Measurements from ENCODE around the gene MTNR1A.

The MTNR1A gene

DNA sequence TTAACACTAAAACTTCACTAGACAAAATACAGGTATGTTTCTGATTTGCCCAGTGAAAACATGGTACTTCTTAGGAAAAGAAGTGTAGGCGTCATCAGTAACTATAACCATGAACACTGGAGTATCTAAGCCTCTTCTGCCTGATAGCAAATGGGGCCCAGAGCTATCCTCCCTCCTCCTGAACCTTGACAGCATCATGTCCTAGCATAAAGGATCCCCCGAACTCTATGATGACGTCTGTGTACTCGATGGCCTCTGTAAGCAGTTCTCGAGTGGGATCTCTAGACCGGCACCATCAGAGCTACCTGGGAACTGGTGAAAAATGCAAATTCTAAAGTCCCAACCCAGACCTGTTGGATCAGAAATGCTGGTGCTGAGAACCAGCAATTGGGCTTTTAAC lies 36.3 kb upstream of the MTNR1A start:
- no peak for TF ChIP-seq POLR2AphosphoS5 (IDR thresholded peaks at IDR 0.05; ENCODE audit: low read depth, low read length)
- TF ChIP-seq TAF1 (IDR thresholded peaks at IDR 0.05; ENCODE audit: borderline replicate concordance, insufficient read depth, low read length) = no peak
- no peak for TF ChIP-seq FOXP2 (optimal IDR thresholded peaks at IDR 0.05; ENCODE audit: borderline replicate concordance, extremely low read depth, extremely low read length, insufficient read depth)
- TF ChIP-seq SIN3A (IDR thresholded peaks at IDR 0.05; ENCODE audit: borderline replicate concordance, insufficient read depth, low read length) = no peak
- TF ChIP-seq, protein P1, sequence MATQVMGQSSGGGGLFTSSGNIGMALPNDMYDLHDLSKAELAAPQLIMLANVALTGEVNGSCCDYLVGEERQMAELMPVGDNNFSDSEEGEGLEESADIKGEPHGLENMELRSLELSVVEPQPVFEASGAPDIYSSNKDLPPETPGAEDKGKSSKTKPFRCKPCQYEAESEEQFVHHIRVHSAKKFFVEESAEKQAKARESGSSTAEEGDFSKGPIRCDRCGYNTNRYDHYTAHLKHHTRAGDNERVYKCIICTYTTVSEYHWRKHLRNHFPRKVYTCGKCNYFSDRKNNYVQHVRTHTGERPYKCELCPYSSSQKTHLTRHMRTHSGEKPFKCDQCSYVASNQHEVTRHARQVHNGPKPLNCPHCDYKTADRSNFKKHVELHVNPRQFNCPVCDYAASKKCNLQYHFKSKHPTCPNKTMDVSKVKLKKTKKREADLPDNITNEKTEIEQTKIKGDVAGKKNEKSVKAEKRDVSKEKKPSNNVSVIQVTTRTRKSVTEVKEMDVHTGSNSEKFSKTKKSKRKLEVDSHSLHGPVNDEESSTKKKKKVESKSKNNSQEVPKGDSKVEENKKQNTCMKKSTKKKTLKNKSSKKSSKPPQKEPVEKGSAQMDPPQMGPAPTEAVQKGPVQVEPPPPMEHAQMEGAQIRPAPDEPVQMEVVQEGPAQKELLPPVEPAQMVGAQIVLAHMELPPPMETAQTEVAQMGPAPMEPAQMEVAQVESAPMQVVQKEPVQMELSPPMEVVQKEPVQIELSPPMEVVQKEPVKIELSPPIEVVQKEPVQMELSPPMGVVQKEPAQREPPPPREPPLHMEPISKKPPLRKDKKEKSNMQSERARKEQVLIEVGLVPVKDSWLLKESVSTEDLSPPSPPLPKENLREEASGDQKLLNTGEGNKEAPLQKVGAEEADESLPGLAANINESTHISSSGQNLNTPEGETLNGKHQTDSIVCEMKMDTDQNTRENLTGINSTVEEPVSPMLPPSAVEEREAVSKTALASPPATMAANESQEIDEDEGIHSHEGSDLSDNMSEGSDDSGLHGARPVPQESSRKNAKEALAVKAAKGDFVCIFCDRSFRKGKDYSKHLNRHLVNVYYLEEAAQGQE (IDR thresholded peaks at IDR 0.05; ENCODE audit: insufficient read depth in 1 of 2, low read depth in 2 of 2, low read length in 2 of 2) = no peak

DNA sequence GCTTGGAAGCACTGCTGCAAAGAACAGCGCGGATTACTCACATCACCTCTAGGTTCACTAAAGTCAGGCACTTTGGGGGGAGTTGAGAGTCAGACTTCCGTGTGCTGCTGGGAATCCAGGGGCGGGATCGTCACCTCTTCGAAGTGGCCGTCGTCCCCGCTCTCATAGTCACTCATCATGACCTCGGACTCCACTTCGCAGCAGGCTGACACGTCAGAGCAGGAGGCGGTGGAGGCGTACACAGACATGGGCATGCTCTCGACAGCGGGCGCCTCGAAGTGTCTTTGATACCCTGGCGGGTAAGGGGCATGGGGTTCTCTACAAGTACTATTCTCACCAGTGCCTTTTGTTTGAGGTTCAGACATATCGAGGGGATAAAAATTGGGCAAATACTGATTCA lies 33.1 kb upstream of the MTNR1A start:
- no peak for TF ChIP-seq SIN3A (IDR thresholded peaks at IDR 0.05; ENCODE audit: borderline replicate concordance, insufficient read depth, low read length)
- TF ChIP-seq, protein P1 (IDR thresholded peaks at IDR 0.05; ENCODE audit: insufficient read depth in 1 of 2, low read depth in 2 of 2, low read length in 2 of 2) = no peak
- no peak for TF ChIP-seq FOXP2 (optimal IDR thresholded peaks at IDR 0.05; ENCODE audit: borderline replicate concordance, extremely low read depth, extremely low read length, insufficient read depth)

DNA sequence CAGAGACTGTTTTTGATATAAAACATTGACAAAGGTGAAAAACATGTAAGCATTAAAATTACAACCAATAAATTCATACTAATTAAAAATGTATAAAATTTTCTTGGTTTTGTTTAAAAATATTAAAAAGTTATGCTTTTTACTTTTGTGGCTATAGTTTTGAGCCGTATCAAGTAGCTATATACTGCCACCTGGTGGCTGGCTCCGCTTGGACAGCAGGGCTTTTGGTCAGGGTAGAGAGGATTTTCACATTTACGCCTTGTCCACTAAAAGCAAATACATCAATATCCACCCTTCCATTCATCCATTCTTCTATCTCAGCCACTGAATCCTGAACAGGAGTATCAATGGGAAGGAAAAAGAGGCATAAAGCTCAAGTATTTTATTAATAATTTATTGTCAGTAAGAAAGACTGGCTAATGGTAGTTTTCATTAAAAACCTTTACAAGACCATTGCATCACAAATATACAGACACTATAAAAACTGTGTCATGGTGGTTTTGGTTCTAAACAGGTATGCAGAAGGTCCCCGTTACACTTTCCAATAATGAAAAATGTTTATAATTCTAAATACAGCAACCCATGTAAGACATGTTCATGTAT lies 32.1 kb upstream of the MTNR1A start:
- TF ChIP-seq FOXP2 (optimal IDR thresholded peaks at IDR 0.05; ENCODE audit: borderline replicate concordance, extremely low read depth, extremely low read length, insufficient read depth) (no peak), SIN3A (IDR thresholded peaks at IDR 0.05; ENCODE audit: borderline replicate concordance, insufficient read depth, low read length) (no peak), TAF1 (IDR thresholded peaks at IDR 0.05; ENCODE audit: borderline replicate concordance, insufficient read depth, low read length) (no peak), POLR2AphosphoS5 (IDR thresholded peaks at IDR 0.05; ENCODE audit: low read depth, low read length) (no peak)
- TF ChIP-seq, protein P1 (IDR thresholded peaks at IDR 0.05; ENCODE audit: insufficient read depth in 1 of 2, low read depth in 2 of 2, low read length in 2 of 2) = no peak

DNA sequence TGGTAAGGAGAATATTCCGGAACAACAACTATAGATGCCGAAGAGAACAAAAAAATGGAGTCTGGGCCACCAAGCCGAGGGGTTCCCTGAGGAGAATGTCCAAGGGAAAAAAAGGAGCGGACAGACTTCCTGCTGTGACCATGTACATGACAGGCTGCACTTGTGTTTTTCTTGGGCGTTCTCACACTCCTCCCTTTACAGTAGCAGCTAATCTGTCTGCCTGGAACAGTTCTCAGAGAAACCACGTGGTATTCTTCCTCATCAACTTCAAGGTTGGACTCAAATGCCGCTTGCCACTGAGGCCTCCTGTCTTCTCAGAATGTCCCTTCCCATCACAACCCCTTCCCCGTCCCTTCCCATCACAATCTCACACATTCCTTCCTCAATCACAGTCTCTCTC lies 30.8 kb upstream of the MTNR1A start:
- no peak for TF ChIP-seq SIN3A (IDR thresholded peaks at IDR 0.05; ENCODE audit: borderline replicate concordance, insufficient read depth, low read length)
- no peak for TF ChIP-seq POLR2AphosphoS5 (IDR thresholded peaks at IDR 0.05; ENCODE audit: low read depth, low read length)
- no peak for TF ChIP-seq TAF1 (IDR thresholded peaks at IDR 0.05; ENCODE audit: borderline replicate concordance, insufficient read depth, low read length)
- no peak for TF ChIP-seq FOXP2 (optimal IDR thresholded peaks at IDR 0.05; ENCODE audit: borderline replicate concordance, extremely low read depth, extremely low read length, insufficient read depth)
- TF ChIP-seq, protein P1 (IDR thresholded peaks at IDR 0.05; ENCODE audit: insufficient read depth in 1 of 2, low read depth in 2 of 2, low read length in 2 of 2) = no peak

DNA sequence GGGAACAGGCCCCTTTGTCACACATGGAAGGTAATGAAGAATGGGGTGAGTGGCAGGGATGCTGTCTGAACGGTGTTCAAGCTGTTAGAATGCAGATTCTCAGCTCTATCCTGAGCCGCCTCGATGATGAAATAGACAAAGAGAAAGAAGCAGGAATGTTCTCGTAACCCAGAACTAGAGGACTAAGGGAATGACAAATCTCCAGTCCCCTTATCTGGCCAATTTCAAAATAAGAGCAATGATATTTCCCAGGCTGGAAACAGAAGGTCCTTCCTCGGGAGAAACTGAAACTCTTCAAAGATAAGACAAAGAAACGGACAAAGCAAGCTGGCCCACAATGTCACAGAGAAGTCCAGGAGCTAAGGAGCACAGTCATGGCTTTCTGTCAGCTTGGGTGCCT lies 29.5 kb upstream of the MTNR1A start:
- TF ChIP-seq FOXP2 (optimal IDR thresholded peaks at IDR 0.05; ENCODE audit: borderline replicate concordance, extremely low read depth, extremely low read length, insufficient read depth) = no peak
